Omental fat pad (tissue), 4 donors: ENCODE measurements around the gene RILPL2. TPM values are rescaled to one million over a fixed set of nuclear protein-coding genes. Genes with fewer than 3 reads are reported as not detected.
"Not testable (repeated sequence)": the region's sequence is repeated elsewhere in the genome, so short reads cannot be mapped to it uniquely, and the experiment has no call there.

ENCODE experiments used
- ATAC-seq: fragments of 150-250 bp; one replicate; pipeline ENCODE4 v1.9.1; 2016; ENCODE audit warnings: mild to moderate bottlenecking, moderate library complexity; ENCODE audit not compliant: low FRiP score
- DNase-seq: peaks from one replicate; pipeline ENCODE4 v3.0.0-alpha.2; 2019; ENCODE audit warnings: low spot score
- total RNA-seq, 4 donors: library from RNA; depleted of rRNA; stranded (reverse); fragments of >200 nt; gene quantifications; one replicate each; pipeline ENCODE4 v1.1.0, GENCODE V29; 2016
- TF ChIP-seq, protein P1 (sequence below), 3 donors: fragments of 450-650 bp; IDR thresholded peaks; one replicate each; pipeline ENCODE4 v1.5.1; 2016 to 2017; ENCODE audit warnings: antibody characterized with exemption in 3 of 3, mild to moderate bottlenecking in 3 of 3, moderate library complexity in 2 of 3

Gene RILPL2
- total RNA-seq, 4 donors from 2014 or later, result 8.9 to 12.7 (median 10.1) TPM

DNA sequence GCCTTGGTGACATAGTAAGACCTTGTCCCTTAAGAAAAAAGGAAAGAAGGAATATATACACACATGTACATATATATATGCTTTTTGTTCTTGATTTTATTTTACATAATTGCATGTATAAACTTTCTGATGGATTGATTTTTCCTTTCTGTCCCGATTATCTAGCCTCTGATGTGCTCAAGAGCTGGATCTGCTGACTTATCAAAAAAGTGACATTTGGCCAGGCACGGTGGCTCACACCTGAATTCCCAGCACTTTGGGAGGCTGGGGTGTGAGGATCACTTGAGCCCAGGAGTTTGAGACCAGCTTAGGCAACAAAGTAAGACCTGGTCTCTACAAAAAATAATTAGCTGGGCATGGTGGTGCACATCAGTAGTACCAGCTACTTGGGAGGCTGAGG lies 33.5 kb upstream of the RILPL2 start:
- no peak for DNase-seq
- no peak for ATAC-seq
- TF ChIP-seq, protein P1, sequence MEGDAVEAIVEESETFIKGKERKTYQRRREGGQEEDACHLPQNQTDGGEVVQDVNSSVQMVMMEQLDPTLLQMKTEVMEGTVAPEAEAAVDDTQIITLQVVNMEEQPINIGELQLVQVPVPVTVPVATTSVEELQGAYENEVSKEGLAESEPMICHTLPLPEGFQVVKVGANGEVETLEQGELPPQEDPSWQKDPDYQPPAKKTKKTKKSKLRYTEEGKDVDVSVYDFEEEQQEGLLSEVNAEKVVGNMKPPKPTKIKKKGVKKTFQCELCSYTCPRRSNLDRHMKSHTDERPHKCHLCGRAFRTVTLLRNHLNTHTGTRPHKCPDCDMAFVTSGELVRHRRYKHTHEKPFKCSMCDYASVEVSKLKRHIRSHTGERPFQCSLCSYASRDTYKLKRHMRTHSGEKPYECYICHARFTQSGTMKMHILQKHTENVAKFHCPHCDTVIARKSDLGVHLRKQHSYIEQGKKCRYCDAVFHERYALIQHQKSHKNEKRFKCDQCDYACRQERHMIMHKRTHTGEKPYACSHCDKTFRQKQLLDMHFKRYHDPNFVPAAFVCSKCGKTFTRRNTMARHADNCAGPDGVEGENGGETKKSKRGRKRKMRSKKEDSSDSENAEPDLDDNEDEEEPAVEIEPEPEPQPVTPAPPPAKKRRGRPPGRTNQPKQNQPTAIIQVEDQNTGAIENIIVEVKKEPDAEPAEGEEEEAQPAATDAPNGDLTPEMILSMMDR (IDR thresholded peaks at IDR 0.05), result no peak

DNA sequence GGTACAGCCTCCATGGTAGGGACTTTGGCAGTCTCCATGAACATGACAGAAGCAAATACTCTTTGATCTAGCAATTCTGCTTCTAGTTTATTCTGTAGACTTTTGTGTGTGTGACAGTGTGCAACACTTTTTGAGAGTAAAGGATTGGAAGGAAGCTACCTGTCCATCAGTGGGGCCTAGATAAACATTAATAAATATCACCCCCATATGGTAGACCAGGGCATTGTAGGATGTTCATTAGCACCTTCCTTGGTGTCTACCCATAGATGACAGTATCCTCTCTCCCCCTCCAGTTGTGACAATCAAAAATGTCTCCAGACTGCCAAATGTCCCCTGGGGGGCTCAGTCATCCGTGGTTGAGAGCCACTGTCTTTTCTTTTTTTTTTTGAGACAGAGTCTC lies 32.3 kb upstream of the RILPL2 start:
- no peak for DNase-seq
- ATAC-seq, result no peak
- TF ChIP-seq, protein P1 (IDR thresholded peaks at IDR 0.05), result no peak

DNA sequence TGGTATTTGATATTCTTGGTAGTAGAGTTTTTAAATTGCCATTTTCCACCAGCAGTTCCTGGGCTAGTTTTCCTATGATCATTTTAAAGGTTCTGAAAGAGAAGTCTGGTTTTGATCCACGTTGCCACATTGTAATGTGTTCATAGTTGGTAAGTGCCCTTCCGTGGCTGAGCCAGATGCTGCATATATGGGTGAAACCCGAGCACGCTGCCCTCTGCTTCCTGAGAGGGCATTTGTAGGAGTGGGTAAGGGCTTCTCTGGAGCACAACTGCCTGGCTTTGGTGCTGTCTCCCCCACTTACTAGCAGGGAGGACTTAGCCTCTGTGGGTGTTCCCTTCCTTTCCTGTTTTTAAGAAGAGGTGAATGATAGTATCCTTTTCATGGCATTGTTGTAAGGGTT lies 28.6 kb upstream of the RILPL2 start:
- DNase-seq, result no peak
- TF ChIP-seq, protein P1 (IDR thresholded peaks at IDR 0.05), result no peak
- no peak for ATAC-seq

DNA sequence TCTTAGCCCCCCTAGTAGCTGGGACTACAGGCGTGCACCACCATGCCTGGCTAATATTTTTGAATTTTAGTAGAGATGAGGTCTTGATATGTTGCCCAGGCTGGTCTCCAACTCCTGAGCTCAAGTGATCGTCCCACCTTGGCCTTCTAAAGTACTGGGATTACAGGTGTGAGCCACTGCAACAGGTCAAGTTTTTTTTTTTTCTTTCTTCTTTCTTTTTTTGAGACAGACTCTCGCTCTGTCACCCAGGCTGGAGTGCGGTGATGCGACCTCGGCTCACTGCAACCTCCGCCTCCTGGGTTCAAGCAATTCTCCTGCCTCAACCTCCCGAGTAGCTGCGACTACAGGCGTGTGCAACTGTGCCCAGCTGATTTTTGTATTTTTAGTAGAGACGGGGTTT lies 26.7 kb upstream of the RILPL2 start:
- DNase-seq, ATAC-seq: not testable (repeated sequence)

DNA sequence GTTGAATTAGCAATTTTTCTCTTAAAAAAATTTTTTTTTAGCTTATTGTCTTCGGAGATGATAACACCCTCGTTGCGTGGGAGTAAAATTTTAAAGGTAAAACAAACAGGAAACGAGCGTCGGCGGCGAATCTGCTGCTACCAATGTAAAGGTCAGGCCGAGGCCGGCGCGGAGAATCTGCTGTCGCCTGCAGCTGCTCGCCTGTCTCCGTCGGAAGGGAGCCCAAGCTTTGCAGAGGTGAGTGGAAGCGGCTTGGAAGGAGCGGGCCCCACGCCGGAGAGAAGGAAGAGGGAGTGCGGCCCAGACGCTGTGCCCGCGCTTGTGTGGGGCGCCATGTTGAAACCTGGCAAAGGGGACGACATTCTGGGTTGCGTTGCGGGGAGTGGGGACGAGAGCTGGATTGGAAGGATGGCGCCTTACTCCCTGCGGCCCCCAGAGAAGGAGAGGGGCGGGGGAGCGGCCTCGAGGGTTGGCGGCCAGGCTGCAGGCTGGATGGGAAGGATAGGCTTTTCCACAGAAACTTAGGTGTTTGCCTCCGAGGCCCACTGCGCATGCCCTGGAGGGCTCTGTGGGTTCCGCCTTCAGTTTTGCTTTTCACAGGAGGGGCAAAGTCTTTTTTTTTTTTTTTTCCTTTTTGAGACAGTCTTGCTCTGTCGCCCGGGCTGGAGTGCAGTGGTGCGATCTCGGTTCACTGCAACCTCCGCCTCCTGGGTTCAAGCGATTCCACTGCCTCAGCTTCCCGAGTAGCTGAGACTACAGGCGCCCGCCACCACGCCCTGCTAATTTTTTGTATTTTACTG lies 21.7 kb upstream of the RILPL2 start, which contains the start of gene SNRNP35:
Gene SNRNP35, plus strand, starts transcription at position 160 of the 800 bp plus-strand sequence. CDS start 7,402 bp downstream, outside the sequence.
- TF ChIP-seq, protein P1 (IDR thresholded peaks at IDR 0.05), result no peak

DNA sequence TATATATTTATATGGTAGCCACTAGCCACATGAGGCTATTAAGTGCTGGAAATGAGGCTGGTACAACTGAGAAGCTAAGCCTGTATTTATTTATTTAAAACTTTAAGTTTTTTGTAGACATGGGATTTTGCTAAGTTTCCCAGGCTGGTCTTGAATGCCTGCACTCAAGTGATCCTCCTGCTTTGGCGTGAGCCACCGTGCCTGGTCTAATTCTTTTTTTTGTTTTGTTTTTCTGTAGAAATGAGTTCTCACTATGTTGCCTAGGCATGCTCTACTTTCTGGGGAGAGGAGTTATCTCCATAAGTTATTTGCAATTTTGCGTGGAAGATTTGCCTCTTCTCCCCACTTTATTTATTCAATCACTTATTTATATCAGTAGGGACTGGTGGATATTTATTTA lies 16.7 kb upstream of the RILPL2 start:
- no peak for ATAC-seq
- TF ChIP-seq, protein P1 (IDR thresholded peaks at IDR 0.05), result no peak

More for the DNA sequence above, 21.7 kb upstream of the RILPL2 start, which contains the start of gene SNRNP35:
- peak; percentile 28 for DNase-seq
- ATAC-seq, result peak; percentile 56

DNA sequence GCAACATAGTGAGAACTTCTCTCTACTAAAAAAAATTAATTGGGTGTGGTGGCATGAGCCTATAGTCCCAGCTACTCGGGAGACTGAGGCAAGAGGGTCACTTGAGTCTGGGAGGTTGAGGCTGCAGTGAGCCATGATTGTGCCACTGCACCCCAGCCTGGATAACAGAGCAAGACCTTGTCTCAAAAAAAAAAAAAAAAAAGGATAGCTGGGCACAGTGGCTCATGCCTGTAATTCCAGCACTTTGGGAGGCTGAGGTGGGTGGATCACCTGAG lies 15.7 kb upstream of the RILPL2 start:
- not testable (repeated sequence) for DNase-seq, ATAC-seq

More for the DNA sequence above, 16.7 kb upstream of the RILPL2 start:
- DNase-seq, result no peak

DNA sequence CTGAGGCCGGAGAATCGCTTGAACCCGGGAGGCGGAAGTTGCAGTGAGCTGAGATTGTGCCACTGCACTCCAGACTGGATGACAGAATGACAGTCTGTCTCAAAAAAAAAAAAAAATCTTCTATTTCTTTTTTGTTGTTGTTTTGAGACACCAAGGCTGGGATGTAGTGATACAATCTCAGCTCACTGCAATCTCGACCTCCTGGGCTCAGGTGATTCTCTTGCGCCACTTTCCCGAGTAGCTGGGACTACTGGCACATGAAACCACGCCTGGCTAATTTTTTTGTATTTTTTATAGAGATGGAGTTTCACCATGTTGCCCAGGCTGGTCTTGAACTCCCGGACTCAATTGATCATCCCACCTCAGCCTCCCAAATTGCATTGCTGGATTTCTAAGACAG lies 14.2 kb upstream of the RILPL2 start:
- DNase-seq, result no peak
- ATAC-seq, result no peak
- TF ChIP-seq, protein P1 (IDR thresholded peaks at IDR 0.05), result no peak
